DND-41 (cell line): ENCODE data around the gene RHBDL2.

Experiments
- ATAC-seq: fragments of 200-7000 bp; cut with Tn5 transposase; 3 replicates; pipeline ENCODE4 v1.9.1; 2021; ENCODE audit warnings: low read depth; ENCODE audit not compliant: insufficient read depth
- DNase-seq: peaks from one replicate; pipeline ENCODE4 v3.0.0-alpha.2; 2020
- H2AFZ ChIP-seq: 2 replicates; pipeline ENCODE4 v1.6.0; 2012; ENCODE audit warnings: low read depth, low read length
- H3K27ac ChIP-seq: 2 replicates; pipeline ENCODE4 v1.5.1; 2012; ENCODE audit warnings: low read length, inconsistent platforms
- H3K27me3 ChIP-seq: fragments of 200-600 bp; sonication (generic); 2 replicates; pipeline ENCODE4 v1.6.0; 2012; ENCODE audit warnings: low read length, mild to moderate bottlenecking, inconsistent platforms; ENCODE audit not compliant: insufficient read depth, poor library complexity
- H3K36me3 ChIP-seq: 2 replicates; pipeline ENCODE4 v1.5.1; 2012; ENCODE audit warnings: low read length, inconsistent platforms; ENCODE audit not compliant: insufficient read depth
- H3K4me1 ChIP-seq: 2 replicates; pipeline ENCODE4 v1.5.1; 2012; ENCODE audit warnings: mild to moderate bottlenecking, low read length; ENCODE audit not compliant: insufficient read depth
- H3K4me2 ChIP-seq: 2 replicates; pipeline ENCODE4 v1.6.0; 2012; ENCODE audit warnings: mild to moderate bottlenecking, moderate library complexity, low read length, inconsistent platforms; ENCODE audit not compliant: insufficient read depth
- H3K4me3 ChIP-seq, 2 experiments: fragments of 200-600 bp in 1 of 2; shearing (Covaris generic) in 1 of 2; 2 replicates each; pipeline ENCODE4 v1.5.1; 2012 to 2016; ENCODE audit warnings: inconsistent platforms in 2 of 2, low read length in 2 of 2, mild to moderate bottlenecking in 2 of 2, low read depth in 1 of 2, moderate library complexity in 1 of 2
- H3K79me2 ChIP-seq: 2 replicates; pipeline ENCODE4 v1.6.0; 2012; ENCODE audit warnings: low read length, inconsistent platforms; ENCODE audit not compliant: insufficient read depth
- H3K9ac ChIP-seq: 2 replicates; pipeline ENCODE4 v1.6.0; 2012; ENCODE audit warnings: low read depth, mild to moderate bottlenecking, inconsistent platforms, low read length, moderate library complexity
- H3K9me3 ChIP-seq: 2 replicates; pipeline ENCODE4 v1.5.1; 2012; ENCODE audit warnings: low read length, moderate library complexity, mild to moderate bottlenecking, inconsistent platforms; ENCODE audit not compliant: insufficient read depth, severe bottlenecking
- H4K20me1 ChIP-seq: 2 replicates; pipeline ENCODE4 v1.6.0; 2012; ENCODE audit warnings: low read length; ENCODE audit not compliant: insufficient read depth
- CTCF ChIP-seq: IDR thresholded peaks from 2 replicates; pipeline ENCODE4 v1.5.1; 2012; ENCODE audit warnings: borderline replicate concordance, low read length, moderate library complexity, mild to moderate bottlenecking; ENCODE audit not compliant: poor library complexity, severe bottlenecking; ENCODE audit errors: extremely low read depth
- EZH2 ChIP-seq: IDR thresholded peaks from 3 replicates; pipeline ENCODE4 v1.6.1; 2012; ENCODE audit warnings: borderline replicate concordance, low read depth, mild to moderate bottlenecking, moderate library complexity, low read length, inconsistent platforms; ENCODE audit not compliant: severe bottlenecking

Gene RHBDL2

DNA sequence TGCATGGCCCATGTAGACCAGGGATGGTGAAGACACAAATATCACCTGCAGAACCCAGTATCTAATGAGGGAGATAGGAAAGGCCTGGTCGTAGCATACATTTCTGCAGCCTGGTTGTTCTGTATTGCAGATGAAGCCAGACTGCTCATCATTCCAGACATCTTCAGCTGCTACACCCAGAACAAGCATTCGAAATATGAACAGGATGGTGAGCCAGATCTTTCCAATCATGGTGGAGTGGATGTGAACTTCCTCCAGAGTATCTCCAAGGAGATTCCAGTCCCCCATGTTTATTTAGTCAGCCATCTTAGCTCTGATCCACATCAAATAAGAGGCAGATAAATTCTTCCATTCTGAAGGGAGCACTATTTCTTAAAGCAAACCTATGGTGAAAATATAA, 65.8 kb downstream of the RHBDL2 start:
- H3K4me1 ChIP-seq, result peaks cover 28% of the 10 kb centered on the region
- no peak for DNase-seq
- H2AFZ ChIP-seq, result no peak overlapping the region
- H3K36me3 ChIP-seq, result peaks cover 4% of the 10 kb centered on the region; the same call in 1 of the 2 replicates
- peaks cover 27% of the 10 kb centered on the region for H3K79me2 ChIP-seq
- no peak overlapping the region for H3K9ac ChIP-seq
- no peak overlapping the region for H3K27ac ChIP-seq
- H3K4me3 ChIP-seq, result no peak overlapping the region
- H3K27me3 ChIP-seq, result no peaks in the 10 kb centered on the region
- H3K4me2 ChIP-seq, result no peak overlapping the region
- TF ChIP-seq CTCF, result no peak
- no peak for TF ChIP-seq EZH2
- ATAC-seq, result no peak
- H4K20me1 ChIP-seq, result no peaks in the 10 kb centered on the region
- no peaks in the 10 kb centered on the region for H3K9me3 ChIP-seq

DNA sequence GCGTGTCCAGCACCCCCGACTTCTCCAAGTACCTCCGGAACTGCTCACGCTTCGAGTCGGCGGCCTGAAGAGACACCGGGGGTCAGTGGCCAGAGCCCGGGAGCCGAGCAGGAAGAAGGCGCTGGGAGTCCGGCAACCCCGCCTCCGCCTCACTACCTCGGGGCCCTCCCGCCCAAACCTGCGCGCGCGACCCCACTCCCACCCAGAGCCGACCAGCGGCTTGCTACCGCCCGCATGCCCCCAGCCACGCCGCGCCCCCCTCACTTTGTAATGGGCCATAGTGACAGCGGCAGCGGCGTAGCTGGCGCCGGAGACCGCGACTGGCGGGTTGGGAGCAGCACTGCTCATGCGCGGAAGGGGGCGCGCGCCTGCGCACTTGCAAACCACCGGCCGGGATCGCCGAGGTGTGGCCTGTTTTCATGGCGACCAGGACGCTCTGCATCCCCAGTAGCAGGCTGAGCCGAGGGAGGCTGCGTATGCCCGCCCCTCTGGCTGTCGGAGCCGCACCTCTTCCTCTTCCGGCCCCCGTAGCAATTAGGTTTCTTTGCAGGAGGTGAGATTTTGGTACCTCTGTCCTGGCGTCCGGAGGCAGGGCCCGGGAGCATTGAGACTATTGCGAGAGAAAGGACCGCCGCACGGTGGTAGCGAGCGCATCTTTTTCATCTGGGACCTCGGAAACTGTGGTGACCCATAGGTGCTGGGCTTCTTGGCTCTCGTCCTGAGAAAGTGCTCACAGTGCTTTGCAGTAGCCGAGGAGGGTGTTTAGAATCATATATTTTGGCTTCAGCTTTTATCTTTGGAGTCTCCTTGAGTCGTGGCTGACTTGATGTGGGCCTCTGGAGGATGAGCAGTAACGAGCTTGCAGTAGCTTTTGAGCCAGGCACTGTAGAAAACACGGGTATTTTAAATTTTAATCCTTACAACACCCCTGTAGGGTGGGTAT, 68.3 kb downstream of the RHBDL2 start, which contains the start of gene MYCBP:
Gene MYCBP, minus strand, starts transcription at position 322 of the 943 bp plus-strand sequence. Its CDS starts 43 bp downstream, at position 279.
- Histone ChIP-seq H3K9me3 (no peaks in the 10 kb centered on the region), H3K27me3 (no peaks in the 10 kb centered on the region), H3K4me2 (peak within 1 kb of the TSS; percentile 89), H3K9ac (peak within 1 kb of the TSS; percentile 76), H3K27ac (peak within 1 kb of the TSS; percentile 80), H2AFZ (peak within 1 kb of the TSS; percentile 100), H3K4me1 (peaks cover 28% of the 10 kb centered on the region), H3K79me2 (peaks cover 37% of the 10 kb centered on the region), H4K20me1 (no peaks in the 10 kb centered on the region), H3K4me3 (peak within 1 kb of the TSS; percentile 85 to 96), H3K36me3 (peaks cover 4% of the 10 kb centered on the region; the same call in 1 of the 2 replicates)
- TF ChIP-seq CTCF (no peak), EZH2 (no peak)
- DNase-seq, result peak; percentile 97
- ATAC-seq, result peak; percentile 98

GRCh38 chr1:38872401-38873026, 69.1 kb downstream of the RHBDL2 start:
- ATAC-seq (peak; percentile 44), DNase-seq (peak; percentile 53)
- H3K9ac ChIP-seq, result peak overlapping the region; percentile 76
- H3K27ac ChIP-seq, result peak overlapping the region; percentile 73
- peak overlapping the region; percentile 85 to 96 for H3K4me3 ChIP-seq
- peaks cover 28% of the 10 kb centered on the region for H3K4me1 ChIP-seq
- peak overlapping the region; percentile 89 for H3K4me2 ChIP-seq
- TF ChIP-seq CTCF, result no peak
- no peak for TF ChIP-seq EZH2
- peak overlapping the region; percentile 84 for H2AFZ ChIP-seq
- H4K20me1 ChIP-seq, result peaks cover 5% of the 10 kb centered on the region; the same call in 1 of the 2 replicates
- H3K79me2 ChIP-seq, result peaks cover 45% of the 10 kb centered on the region
- peaks cover 8% of the 10 kb centered on the region for H3K36me3 ChIP-seq
- H3K9me3 ChIP-seq, result no peaks in the 10 kb centered on the region
- no peaks in the 10 kb centered on the region for H3K27me3 ChIP-seq
